Fibroblast of mammary gland (primary cell): ENCODE results near the gene RAB40C.
A peak's percentile ranks its signal among the peaks of the same experiment; 100 is the strongest.

ENCODE experiments used
- DNase-seq: peaks from one replicate; pipeline ENCODE4 v3.0.0-alpha.2; 2010; ENCODE audit warnings: low read depth
- H3K4me3 ChIP-seq: 2 replicates; pipeline ENCODE4 v1.5.1; 2011; ENCODE audit warnings: low read depth, mild to moderate bottlenecking, low read length, moderate library complexity; ENCODE audit not compliant: control insufficient read depth
- TF ChIP-seq, protein P1 (sequence below): conservative IDR thresholded peaks from 2 replicates; pipeline ENCODE4 v1.5.1; 2011; ENCODE audit warnings: low read depth, low read length, inconsistent platforms; ENCODE audit not compliant: control insufficient read depth, insufficient read depth

RAB40C gene

GRCh38 chr16:616733-617586 is 27.1 kb downstream of the RAB40C start:
- DNase-seq, result no peak
- H3K4me3 ChIP-seq, result no peak overlapping the region
- TF ChIP-seq, protein P1, sequence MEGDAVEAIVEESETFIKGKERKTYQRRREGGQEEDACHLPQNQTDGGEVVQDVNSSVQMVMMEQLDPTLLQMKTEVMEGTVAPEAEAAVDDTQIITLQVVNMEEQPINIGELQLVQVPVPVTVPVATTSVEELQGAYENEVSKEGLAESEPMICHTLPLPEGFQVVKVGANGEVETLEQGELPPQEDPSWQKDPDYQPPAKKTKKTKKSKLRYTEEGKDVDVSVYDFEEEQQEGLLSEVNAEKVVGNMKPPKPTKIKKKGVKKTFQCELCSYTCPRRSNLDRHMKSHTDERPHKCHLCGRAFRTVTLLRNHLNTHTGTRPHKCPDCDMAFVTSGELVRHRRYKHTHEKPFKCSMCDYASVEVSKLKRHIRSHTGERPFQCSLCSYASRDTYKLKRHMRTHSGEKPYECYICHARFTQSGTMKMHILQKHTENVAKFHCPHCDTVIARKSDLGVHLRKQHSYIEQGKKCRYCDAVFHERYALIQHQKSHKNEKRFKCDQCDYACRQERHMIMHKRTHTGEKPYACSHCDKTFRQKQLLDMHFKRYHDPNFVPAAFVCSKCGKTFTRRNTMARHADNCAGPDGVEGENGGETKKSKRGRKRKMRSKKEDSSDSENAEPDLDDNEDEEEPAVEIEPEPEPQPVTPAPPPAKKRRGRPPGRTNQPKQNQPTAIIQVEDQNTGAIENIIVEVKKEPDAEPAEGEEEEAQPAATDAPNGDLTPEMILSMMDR, result no peak

- no peak for DNase-seq
- no peak overlapping the region for H3K4me3 ChIP-seq
- TF ChIP-seq, protein P1, result no peak
These were observed 28.0 kb downstream of the RAB40C start for GRCh38 chr16:617855-618254.

- TF ChIP-seq, protein P1, result no peak
- no peak for DNase-seq
- H3K4me3 ChIP-seq, result no peak overlapping the region
These were observed 29.7 kb downstream of the RAB40C start for GRCh38 chr16:619476-620100.

DNA sequence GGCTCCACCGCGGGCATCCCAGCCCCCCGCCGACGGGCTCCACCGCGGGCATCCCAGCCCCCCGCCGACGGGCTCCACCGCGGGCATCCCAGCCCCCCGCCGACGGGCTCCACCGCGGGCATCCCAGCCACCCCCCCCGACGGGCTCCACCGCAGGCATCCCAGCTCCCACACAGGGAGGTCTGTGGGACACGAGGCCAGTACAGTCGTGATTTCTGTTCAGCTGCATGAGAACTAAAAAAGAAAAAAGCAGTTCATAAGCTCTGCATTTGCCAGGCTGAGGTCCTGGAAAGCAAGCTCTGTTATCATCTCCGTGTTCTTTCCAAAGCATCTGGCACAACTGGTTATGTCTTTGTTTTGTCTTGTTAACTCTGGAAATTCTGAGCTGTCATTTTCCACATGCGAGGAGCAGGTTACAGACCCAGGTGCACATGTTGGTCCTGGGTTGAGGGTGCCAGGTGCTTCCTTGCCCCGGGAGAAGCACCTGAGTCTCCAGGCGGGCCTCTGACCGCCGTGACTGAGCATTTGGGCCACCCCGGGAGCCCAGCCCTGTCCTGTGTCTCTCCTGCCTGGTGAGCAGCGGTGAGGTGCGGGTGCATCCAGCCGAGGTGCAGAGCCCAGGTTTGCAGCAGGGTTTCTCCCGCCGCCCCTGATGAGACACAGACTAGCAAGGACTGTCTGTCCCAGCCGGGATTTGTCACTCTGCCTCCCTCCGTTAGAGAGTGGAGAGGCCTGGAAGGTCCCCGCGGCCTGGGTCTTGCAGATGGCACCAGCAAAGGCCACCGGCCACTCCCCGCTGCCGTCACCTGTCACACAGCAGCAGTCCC is 31.0 kb downstream of the RAB40C start:
- no peak overlapping the region for H3K4me3 ChIP-seq
- DNase-seq, result no peak
- TF ChIP-seq, protein P1, result no peak

DNA sequence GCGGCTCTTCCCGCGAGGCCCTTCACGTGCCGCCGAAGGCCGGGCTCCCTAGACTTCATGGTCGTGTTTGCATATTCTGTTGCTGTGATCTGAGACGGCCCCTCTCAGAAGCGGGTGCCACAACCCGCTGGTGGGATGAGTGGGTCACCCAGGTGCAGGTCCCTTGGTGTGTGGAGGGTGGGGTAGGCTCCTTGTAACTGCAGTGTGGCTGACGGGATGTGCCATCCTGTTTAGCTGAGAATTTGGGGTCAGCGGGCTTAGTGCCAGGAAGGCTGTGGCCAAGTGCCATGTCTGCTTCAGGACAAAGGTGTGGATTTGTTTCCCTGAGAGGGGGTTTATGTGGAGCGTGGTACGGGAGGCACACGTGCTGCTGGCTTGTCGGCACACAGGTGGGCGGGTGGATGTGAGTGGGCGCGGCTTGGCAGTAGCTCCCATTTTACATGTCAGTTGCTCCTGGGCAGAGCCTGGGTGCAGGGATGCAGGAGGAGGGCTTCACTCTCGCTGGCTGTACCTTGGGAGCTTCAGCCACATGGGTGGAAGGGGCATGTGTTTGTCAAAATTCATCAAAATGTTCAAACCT is 31.8 kb downstream of the RAB40C start:
- no peak overlapping the region for H3K4me3 ChIP-seq
- DNase-seq, result peak; percentile 33

DNA sequence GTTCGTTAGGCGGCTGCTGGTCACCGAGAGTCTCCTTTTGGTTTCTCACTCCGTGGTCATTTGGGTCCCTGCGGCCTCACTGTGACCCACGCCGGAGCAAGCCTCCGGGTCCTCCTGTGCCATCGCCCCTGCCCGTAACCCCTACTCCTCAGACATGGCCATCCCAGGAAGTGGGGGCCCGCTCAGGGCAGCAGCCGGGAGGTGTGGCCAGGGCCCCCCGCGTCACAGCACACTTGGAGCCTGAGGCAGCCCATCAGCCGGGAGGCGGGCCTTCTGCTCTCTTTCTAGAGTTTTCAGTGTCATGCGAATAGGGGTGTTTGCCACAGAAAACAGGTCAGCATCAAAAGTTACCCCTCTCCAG is 33.0 kb downstream of the RAB40C start:
- no peak overlapping the region for H3K4me3 ChIP-seq
- DNase-seq, result no peak
- TF ChIP-seq, protein P1, result no peak

More for the DNA sequence above, 31.8 kb downstream of the RAB40C start:
- TF ChIP-seq, protein P1, result no peak
